IMR-90 (cell line): ENCODE data around the gene S1PR4. TPM values are rescaled to one million over a fixed set of nuclear protein-coding genes. Genes with fewer than 3 reads are reported as not detected.

Source experiments
- ATAC-seq: fragments of 200-7000 bp; cut with Tn5 transposase; 2 replicates; pipeline ENCODE4 v1.9.1; 2020; ENCODE audit warnings: low read depth, mild to moderate bottlenecking, moderate library complexity
- BruUV-seq: library from RNA; stranded (reverse); fragments of 400-500 nt; replicated peaks from 2 replicates; lab custom pipeline; 2021; lab: Mats Ljungman, UMichigan
- CTCF ChIA-PET: fragments of 300-600 bp; formaldehyde crosslinking; extraction: SDS; loops from one replicate; lab custom pipeline; 2021; ENCODE audit warnings: antibody characterized with exemption; lab: Yijun Ruan, JAX
- POLR2A ChIA-PET: fragments of 300-600 bp; sonication (Branson Sonifier 250); formaldehyde crosslinking; loops from one replicate; lab custom pipeline; 2022; ENCODE audit warnings: antibody characterized with exemption; ENCODE audit not compliant: unreplicated experiment; lab: Charles Lee
- DNase-seq: peaks from one replicate; pipeline ENCODE4 v3.0.0; 2013
- H2AFZ ChIP-seq: replicated peaks from 2 replicates; pipeline ENCODE3; 2013; ENCODE audit warnings: low read length, mild to moderate bottlenecking; ENCODE audit not compliant: poor library complexity
- H2AK5ac ChIP-seq: 2 replicates; pipeline ENCODE4 v1.6.1; 2013; ENCODE audit warnings: low read depth, low read length, inconsistent platforms
- H2AK9ac ChIP-seq: replicated peaks from 2 replicates; pipeline ENCODE3; 2013; ENCODE audit warnings: mild to moderate bottlenecking, low read depth, low read length, moderate library complexity; ENCODE audit not compliant: poor library complexity
- H2BK120ac ChIP-seq: 2 replicates; pipeline ENCODE4 v1.6.1; 2013; ENCODE audit warnings: low read depth, low read length, inconsistent platforms
- H2BK15ac ChIP-seq: 3 replicates; pipeline ENCODE4 v1.6.1; 2013; ENCODE audit warnings: low read depth, low read length, inconsistent platforms
- H2BK20ac ChIP-seq: 2 replicates; pipeline ENCODE4 v1.6.1; 2013; ENCODE audit warnings: low read depth, mild to moderate bottlenecking, inconsistent platforms, low read length, moderate library complexity
- H2BK5ac ChIP-seq: 2 replicates; pipeline ENCODE4 v1.6.1; 2013; ENCODE audit warnings: mild to moderate bottlenecking, low read depth, low read length, inconsistent platforms; ENCODE audit not compliant: poor library complexity, severe bottlenecking
- H3K14ac ChIP-seq: replicated peaks from 2 replicates; pipeline ENCODE4 v1.6.1; 2013; ENCODE audit warnings: low read depth, low read length, inconsistent platforms
- H3K18ac ChIP-seq: 2 replicates; pipeline ENCODE4 v1.6.1; 2013; ENCODE audit warnings: low read depth, low read length, control low read depth
- H3K23ac ChIP-seq: 2 replicates; pipeline ENCODE4 v1.6.1; 2013; ENCODE audit warnings: low read depth, low read length, inconsistent platforms
- H3K27ac ChIP-seq: 2 replicates; pipeline ENCODE4 v1.5.1; 2013; ENCODE audit warnings: mild to moderate bottlenecking, control low read depth, low read length; ENCODE audit not compliant: insufficient read depth
- H3K27me3 ChIP-seq: 2 replicates; pipeline ENCODE4 v1.6.1; 2013; ENCODE audit warnings: low read length; ENCODE audit not compliant: control insufficient read depth, insufficient read depth
- H3K36me3 ChIP-seq: 2 replicates; pipeline ENCODE4 v1.6.1; 2013; ENCODE audit warnings: low read length, mixed read lengths; ENCODE audit not compliant: control insufficient read depth, insufficient read depth
- H3K4ac ChIP-seq: 2 replicates; pipeline ENCODE4 v1.6.1; 2013; ENCODE audit warnings: low read depth, low read length, inconsistent platforms
- H3K4me1 ChIP-seq: 2 replicates; pipeline ENCODE4 v1.6.1; 2013; ENCODE audit warnings: low read length, mixed read lengths; ENCODE audit not compliant: control insufficient read depth, insufficient read depth
- H3K4me2 ChIP-seq: 2 replicates; pipeline ENCODE4 v1.6.1; 2013; ENCODE audit warnings: low read depth, mild to moderate bottlenecking, control low read depth, low read length, moderate library complexity
- H3K4me3 ChIP-seq: 2 replicates; pipeline ENCODE4 v1.5.1; 2013; ENCODE audit warnings: low read depth, mild to moderate bottlenecking, control low read depth, low read length, moderate library complexity; ENCODE audit not compliant: insufficient read depth
- H3K56ac ChIP-seq: 2 replicates; pipeline ENCODE4 v1.6.1; 2013; ENCODE audit warnings: low read length, inconsistent platforms; ENCODE audit not compliant: insufficient read depth; ENCODE audit errors: extremely low read depth
- H3K79me1 ChIP-seq, 2 experiments: 2 replicates each; pipeline ENCODE4 v1.6.1; 2013; ENCODE audit warnings: low read length in 2 of 2, inconsistent platforms in 1 of 2, low read depth in 1 of 2
- H3K9ac ChIP-seq: 2 replicates; pipeline ENCODE4 v1.6.1; 2013; ENCODE audit warnings: low read depth, low read length, control low read depth
- H3K9me1 ChIP-seq: 2 replicates; pipeline ENCODE4 v1.6.1; 2013; ENCODE audit warnings: low read length, inconsistent platforms; ENCODE audit not compliant: insufficient read depth
- H3K9me3 ChIP-seq: 2 replicates; pipeline ENCODE4 v1.6.1; 2013; ENCODE audit warnings: low read length; ENCODE audit not compliant: control insufficient read depth, insufficient read depth
- H4K20me1 ChIP-seq: 2 replicates; pipeline ENCODE4 v1.6.1; 2013; ENCODE audit warnings: low read length, inconsistent platforms; ENCODE audit not compliant: insufficient read depth
- H4K5ac ChIP-seq: 2 replicates; pipeline ENCODE4 v1.6.1; 2013; ENCODE audit warnings: mild to moderate bottlenecking, low read depth, low read length, control low read depth
- H4K8ac ChIP-seq, 2 experiments: 2 replicates each; pipeline ENCODE4 v1.6.1; 2013; ENCODE audit warnings: low read depth in 2 of 2, low read length in 2 of 2, control low read depth in 1 of 2, inconsistent platforms in 1 of 2
- H4K91ac ChIP-seq: 2 replicates; pipeline ENCODE4 v1.6.1; 2013; ENCODE audit warnings: low read depth, low read length, inconsistent platforms; ENCODE audit not compliant: insufficient read depth
- CEBPB ChIP-seq: IDR thresholded peaks from 2 replicates; pipeline ENCODE4 v1.6.1; 2012; ENCODE audit warnings: low read depth, low read length, improper control_type of control experiment
- FOS ChIP-seq: fragments of 150-350 bp; IDR thresholded peaks from 2 replicates; pipeline ENCODE4 v1.6.1; 2016; ENCODE audit warnings: low read depth, low read length
- MAFK ChIP-seq: IDR thresholded peaks from 2 replicates; pipeline ENCODE4 v1.6.1; 2012; ENCODE audit warnings: low read depth, low read length, improper control_type of control experiment
- MXI1 ChIP-seq: IDR thresholded peaks from 2 replicates; pipeline ENCODE4 v1.6.1; 2012; ENCODE audit warnings: low read depth, mild to moderate bottlenecking, low read length, moderate library complexity, borderline replicate concordance
- POLR2A ChIP-seq: IDR thresholded peaks from 2 replicates; pipeline ENCODE4 v1.6.1; 2012; ENCODE audit warnings: mild to moderate bottlenecking, low read depth, low read length
- RAD21 ChIP-seq: IDR thresholded peaks from 2 replicates; pipeline ENCODE4 v1.6.1; 2012; ENCODE audit warnings: low read length, improper control_type of control experiment
- RCOR1 ChIP-seq: IDR thresholded peaks from 2 replicates; pipeline ENCODE4 v1.6.1; 2012; ENCODE audit warnings: mild to moderate bottlenecking, low read length, improper control_type of control experiment; ENCODE audit not compliant: insufficient replicate concordance
- RFX5 ChIP-seq: IDR thresholded peaks from 2 replicates; pipeline ENCODE4 v1.8.0; 2012; ENCODE audit warnings: low read depth, mild to moderate bottlenecking, low read length, moderate library complexity
- SMC3 ChIP-seq: fragments of 150-350 bp; IDR thresholded peaks from 2 replicates; pipeline ENCODE4 v1.6.1; 2016; ENCODE audit warnings: low read depth, mild to moderate bottlenecking, antibody characterized with exemption, low read length, moderate library complexity
- WGBS, 2 experiments: methylation state at CpG; one replicate each; pipeline versions ENCODE4 v1.1.5 to v1.1.7; 2013; ENCODE audit warnings: missing lambda C conversion rate in 2 of 2; ENCODE audit not compliant: insufficient read length in 1 of 2; ENCODE audit errors: extremely low coverage in 2 of 2; 5-methylcytosine and 5-hydroxymethylcytosine counted together
- dilution Hi-C: fragments of 300-500 bp; cut with HindIII; formaldehyde crosslinking; loops from one replicate; pipeline ENCODE4 v1.14.3; 2018; ENCODE audit warnings: low sequenced_read_pairs; ENCODE audit not compliant: unreplicated experiment
- in situ Hi-C: fragments of 300-500 bp; cut with MboI; formaldehyde crosslinking; loops from 3 replicates; pipeline ENCODE4 v1.14.3; 2019; ENCODE audit warnings: low sequenced_read_pairs, inconsistent platforms, mixed read lengths
- intact Hi-C: fragments of 100-400 bp; cut with micrococcal nuclease; formaldehyde crosslinking; loops from 2 replicates; pipeline ENCODE4 v1.10.0; 2022
- polyA plus RNA-seq, 3 experiments: library from polyadenylated mRNA; depleted of rRNA; stranded (reverse); fragments of >200 nt; gene quantifications; 2 replicates each; pipeline ENCODE4 v1.2.3, GENCODE V29; 2012; ENCODE audit warnings: low replicate concordance in 1 of 3
- total RNA-seq: library from RNA; depleted of rRNA; stranded (reverse); fragments of >200 nt; gene quantifications from 2 replicates; pipeline ENCODE4 v1.2.3, GENCODE V29; 2012
- TF ChIP-seq, protein P1 (sequence below): fragments of 150-350 bp; IDR thresholded peaks from 2 replicates; pipeline ENCODE4 v1.6.1; 2016; ENCODE audit warnings: low read depth, mild to moderate bottlenecking, low read length, moderate library complexity, borderline replicate concordance
- TF ChIP-seq, protein P2 (sequence below): conservative IDR thresholded peaks from 2 replicates; pipeline ENCODE4 v1.5.1; 2012; ENCODE audit warnings: mild to moderate bottlenecking, low read depth, low read length, improper control_type of control experiment

S1PR4 gene
- total and polyA plus RNA-seq, 2 of the 4 experiments (the other 2 are of a cell fraction) = not detected

DNA sequence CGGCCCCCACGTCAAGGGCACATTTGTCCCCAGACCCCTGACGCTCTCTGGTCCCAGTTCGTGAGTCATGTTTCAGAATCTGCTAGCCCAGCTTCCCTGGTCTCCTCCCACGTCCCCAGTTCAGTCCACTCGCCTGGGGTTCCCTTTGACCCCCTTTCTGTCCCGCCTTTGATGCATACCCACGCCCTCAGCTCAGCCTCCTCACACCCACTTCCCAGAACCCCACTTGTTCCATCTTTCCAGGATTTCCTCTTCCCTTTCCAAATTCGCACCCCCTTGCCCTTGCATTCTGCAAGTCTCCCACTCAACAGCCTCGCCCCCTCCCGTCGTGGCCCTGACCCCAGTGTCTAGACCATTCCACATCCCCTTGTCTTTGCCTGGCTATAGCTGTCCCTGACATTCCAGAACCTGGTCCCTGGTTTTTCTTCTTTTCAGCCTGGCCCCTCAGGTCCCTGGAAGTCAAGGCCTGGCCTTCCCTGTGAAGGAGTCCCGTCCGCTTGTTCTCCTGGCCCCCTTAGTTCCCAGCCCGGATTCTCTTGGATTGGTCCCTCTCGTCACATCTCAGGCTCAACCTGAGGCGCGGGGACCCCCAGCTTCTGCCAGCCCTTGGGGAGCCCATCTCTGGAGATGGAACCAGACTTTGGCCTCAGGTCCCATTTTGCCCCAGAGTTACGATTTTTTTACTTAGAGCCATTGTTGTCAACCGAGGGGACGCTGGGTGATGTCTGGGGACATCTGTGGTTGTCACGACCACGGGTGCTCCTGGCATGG, 8.5 kb downstream of the S1PR4 start:
- Histone ChIP-seq H3K4me1 (peaks cover 9% of the 10 kb centered on the region), H2BK15ac (no peak overlapping the region), H3K4ac (no peak overlapping the region), H4K20me1 (peaks cover 46% of the 10 kb centered on the region), H3K27ac (peak overlapping the region; percentile 73), H2AK9ac (peak overlapping the region; percentile 97), H3K36me3 (peaks cover 10% of the 10 kb centered on the region), H2BK120ac (no peak overlapping the region), H2BK20ac (no peak overlapping the region), H3K9me3 (no peaks in the 10 kb centered on the region), H3K9me1 (peaks cover 3% of the 10 kb centered on the region; the same call in 1 of the 2 replicates), H3K27me3 (no peaks in the 10 kb centered on the region), H2AK5ac (peak overlapping the region; percentile 73; the same call in 1 of the 2 replicates), H3K4me2 (peak overlapping the region; percentile 97), H4K91ac (no peak overlapping the region), H3K18ac (no peak overlapping the region), H3K23ac (peak overlapping the region; percentile 90; the same call in 1 of the 2 replicates), H3K79me1 (peaks cover 5 to 57% of the 10 kb centered on the region in 2 experiments; a peak in 2 of 4 replicates), H3K4me3 (peak overlapping the region; percentile 94), H4K5ac (no peak overlapping the region), H3K56ac (no peak overlapping the region), H2AFZ (no peak overlapping the region), H3K9ac (peak overlapping the region; percentile 82), H2BK5ac (no peak overlapping the region), H3K14ac (no peak overlapping the region), H4K8ac (no peak overlapping the region)
- in situ Hi-C loops = no loop called here
- ChIA-PET POLR2A (no interaction called here), CTCF (no interaction called here)
- 62% methylated on average over 16 of the region's 23 CpGs; no CpG with 5 or more reads in 1 of the 2 experiments for WGBS, 2 experiments
- intact Hi-C loops = no loop called here
- DNase-seq (no peak), ATAC-seq (no peak)
- no TSS peak for BruUV-seq
- dilution Hi-C loops = no loop called here
- TF ChIP-seq POLR2A (no peak), SMC3 (no peak), FOS (no peak), CEBPB (no peak), MAFK (no peak), RAD21 (no peak), RFX5 (no peak), MXI1 (no peak), RCOR1 (no peak)
- TF ChIP-seq, protein P1, sequence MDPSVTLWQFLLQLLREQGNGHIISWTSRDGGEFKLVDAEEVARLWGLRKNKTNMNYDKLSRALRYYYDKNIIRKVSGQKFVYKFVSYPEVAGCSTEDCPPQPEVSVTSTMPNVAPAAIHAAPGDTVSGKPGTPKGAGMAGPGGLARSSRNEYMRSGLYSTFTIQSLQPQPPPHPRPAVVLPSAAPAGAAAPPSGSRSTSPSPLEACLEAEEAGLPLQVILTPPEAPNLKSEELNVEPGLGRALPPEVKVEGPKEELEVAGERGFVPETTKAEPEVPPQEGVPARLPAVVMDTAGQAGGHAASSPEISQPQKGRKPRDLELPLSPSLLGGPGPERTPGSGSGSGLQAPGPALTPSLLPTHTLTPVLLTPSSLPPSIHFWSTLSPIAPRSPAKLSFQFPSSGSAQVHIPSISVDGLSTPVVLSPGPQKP = no peak
- TF ChIP-seq, protein P2, sequence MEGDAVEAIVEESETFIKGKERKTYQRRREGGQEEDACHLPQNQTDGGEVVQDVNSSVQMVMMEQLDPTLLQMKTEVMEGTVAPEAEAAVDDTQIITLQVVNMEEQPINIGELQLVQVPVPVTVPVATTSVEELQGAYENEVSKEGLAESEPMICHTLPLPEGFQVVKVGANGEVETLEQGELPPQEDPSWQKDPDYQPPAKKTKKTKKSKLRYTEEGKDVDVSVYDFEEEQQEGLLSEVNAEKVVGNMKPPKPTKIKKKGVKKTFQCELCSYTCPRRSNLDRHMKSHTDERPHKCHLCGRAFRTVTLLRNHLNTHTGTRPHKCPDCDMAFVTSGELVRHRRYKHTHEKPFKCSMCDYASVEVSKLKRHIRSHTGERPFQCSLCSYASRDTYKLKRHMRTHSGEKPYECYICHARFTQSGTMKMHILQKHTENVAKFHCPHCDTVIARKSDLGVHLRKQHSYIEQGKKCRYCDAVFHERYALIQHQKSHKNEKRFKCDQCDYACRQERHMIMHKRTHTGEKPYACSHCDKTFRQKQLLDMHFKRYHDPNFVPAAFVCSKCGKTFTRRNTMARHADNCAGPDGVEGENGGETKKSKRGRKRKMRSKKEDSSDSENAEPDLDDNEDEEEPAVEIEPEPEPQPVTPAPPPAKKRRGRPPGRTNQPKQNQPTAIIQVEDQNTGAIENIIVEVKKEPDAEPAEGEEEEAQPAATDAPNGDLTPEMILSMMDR = no peak
